ENCODE measurements around the gene IL1RAPL1.

DNA sequence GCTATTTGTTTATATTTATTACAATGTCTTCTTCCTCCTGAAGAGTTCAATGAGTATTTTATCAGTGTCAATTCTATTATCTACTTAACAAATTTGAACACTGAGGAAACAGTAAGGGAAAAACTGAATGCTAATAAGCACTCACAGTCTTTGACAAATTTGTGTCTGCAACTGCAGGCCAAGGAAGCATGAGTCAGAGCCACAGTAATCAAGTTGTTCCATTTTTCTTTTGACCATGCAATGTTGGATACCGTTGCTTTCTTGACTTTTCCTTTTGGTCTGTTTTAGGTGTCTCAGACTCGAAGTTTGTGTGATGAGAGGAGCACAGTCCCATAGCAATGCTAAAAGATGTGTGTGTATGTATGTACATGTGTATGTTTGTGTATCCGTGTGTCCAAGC, 359.6 kb downstream of the IL1RAPL1 start:
- TF ChIP-seq POLR2A (IDR thresholded peaks at IDR 0.05; ENCODE audit: extremely low read depth, insufficient read length): no peak
- TF ChIP-seq, protein P1, sequence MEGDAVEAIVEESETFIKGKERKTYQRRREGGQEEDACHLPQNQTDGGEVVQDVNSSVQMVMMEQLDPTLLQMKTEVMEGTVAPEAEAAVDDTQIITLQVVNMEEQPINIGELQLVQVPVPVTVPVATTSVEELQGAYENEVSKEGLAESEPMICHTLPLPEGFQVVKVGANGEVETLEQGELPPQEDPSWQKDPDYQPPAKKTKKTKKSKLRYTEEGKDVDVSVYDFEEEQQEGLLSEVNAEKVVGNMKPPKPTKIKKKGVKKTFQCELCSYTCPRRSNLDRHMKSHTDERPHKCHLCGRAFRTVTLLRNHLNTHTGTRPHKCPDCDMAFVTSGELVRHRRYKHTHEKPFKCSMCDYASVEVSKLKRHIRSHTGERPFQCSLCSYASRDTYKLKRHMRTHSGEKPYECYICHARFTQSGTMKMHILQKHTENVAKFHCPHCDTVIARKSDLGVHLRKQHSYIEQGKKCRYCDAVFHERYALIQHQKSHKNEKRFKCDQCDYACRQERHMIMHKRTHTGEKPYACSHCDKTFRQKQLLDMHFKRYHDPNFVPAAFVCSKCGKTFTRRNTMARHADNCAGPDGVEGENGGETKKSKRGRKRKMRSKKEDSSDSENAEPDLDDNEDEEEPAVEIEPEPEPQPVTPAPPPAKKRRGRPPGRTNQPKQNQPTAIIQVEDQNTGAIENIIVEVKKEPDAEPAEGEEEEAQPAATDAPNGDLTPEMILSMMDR (IDR thresholded peaks at IDR 0.05; ENCODE audit: low read depth, low read length): no peak

Measured in NB4 (cell line).